Stimulated activated CD8-positive, alpha-beta memory T cell treated with anti-CD3 and anti-CD28 coated beads, Interleukin-4, amount 100 ng/mL, for 4 hours (primary cell): ENCODE data around the gene ANO6.

Experiments
- DNase-seq, 2 donors: peaks; one replicate each; pipeline ENCODE4 v3.0.0-alpha.2; 2020; ENCODE audit warnings: low read depth in 2 of 2, low spot score in 1 of 2

ANO6 gene

GRCh38 chr12:45398552-45398951, 182.7 kb downstream of the ANO6 start:
- no peak for DNase-seq

- DNase-seq, result no peak
Measured at GRCh38 chr12:45400991-45401390, 185.1 kb downstream of the ANO6 start.

GRCh38 chr12:45402288-45402687, 186.4 kb downstream of the ANO6 start:
- DNase-seq, result no peak

GRCh38 chr12:45406988-45407850, 191.3 kb downstream of the ANO6 start:
- no peak for DNase-seq

- no peak for DNase-seq
Measured at GRCh38 chr12:45407981-45408728, 192.3 kb downstream of the ANO6 start.

GRCh38 chr12:45408729-45409114, 192.8 kb downstream of the ANO6 start:
- no peak for DNase-seq

- no peak for DNase-seq
Measured at GRCh38 chr12:45409966-45410365, 194.1 kb downstream of the ANO6 start.

- DNase-seq, result no peak
Measured at GRCh38 chr12:45411626-45412025, 195.7 kb downstream of the ANO6 start.

GRCh38 chr12:45415393-45415817, 199.5 kb downstream of the ANO6 start:
- DNase-seq, result no peak

GRCh38 chr12:45416126-45416525, 200.2 kb downstream of the ANO6 start:
- DNase-seq, result no peak

GRCh38 chr12:45418520-45418919, 202.6 kb downstream of the ANO6 start:
- no peak for DNase-seq

GRCh38 chr12:45419317-45419814, 203.5 kb downstream of the ANO6 start:
- no peak for DNase-seq

GRCh38 chr12:45421736-45422135, 205.8 kb downstream of the ANO6 start:
- DNase-seq, result no peak

GRCh38 chr12:45423931-45424330, 208.0 kb downstream of the ANO6 start:
- DNase-seq, result no peak

GRCh38 chr12:45425426-45425825, 209.5 kb downstream of the ANO6 start:
- no peak for DNase-seq

- no peak for DNase-seq
Measured at GRCh38 chr12:45426294-45426693, 210.4 kb downstream of the ANO6 start.

- no peak for DNase-seq
Measured at GRCh38 chr12:45427042-45427441, 211.1 kb downstream of the ANO6 start.

GRCh38 chr12:45429831-45430230, 213.9 kb downstream of the ANO6 start:
- DNase-seq, result no peak

GRCh38 chr12:45431126-45431525, 215.2 kb downstream of the ANO6 start:
- DNase-seq, result no peak

- no peak for DNase-seq
Measured at GRCh38 chr12:45432710-45433109, 216.8 kb downstream of the ANO6 start.

GRCh38 chr12:45433441-45433868, 217.6 kb downstream of the ANO6 start:
- DNase-seq, result no peak

GRCh38 chr12:45434094-45434493, 218.2 kb downstream of the ANO6 start:
- DNase-seq, result no peak
